Measurements from ENCODE around the gene HDAC4. TPM values are rescaled to one million over a fixed set of nuclear protein-coding genes. Genes with fewer than 3 reads are reported as not detected.

Gene HDAC4
- total RNA-seq, 1 donor from 2014 or later, result 44.7 TPM

DNA sequence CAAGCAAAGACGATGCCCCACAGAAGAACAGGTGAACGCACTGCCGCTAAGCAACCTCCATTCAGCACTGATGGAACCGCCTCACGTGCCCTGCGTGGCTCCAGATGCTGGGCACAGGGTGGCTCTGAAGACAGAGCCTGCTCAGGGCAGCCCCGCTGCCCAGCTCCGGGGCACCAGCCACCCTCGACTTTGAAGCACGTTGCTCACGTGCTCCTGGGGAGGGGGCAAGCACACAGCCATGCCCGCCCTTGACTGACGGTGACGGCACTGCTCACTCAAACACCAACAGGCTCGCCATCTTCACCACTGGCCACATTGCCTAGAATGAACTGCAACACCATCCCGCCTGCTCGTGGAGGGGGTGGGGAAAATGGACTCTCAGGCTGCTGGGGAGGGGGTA is 251.3 kb downstream of the HDAC4 start:
- intact Hi-C loops (cut with micrococcal nuclease), result loop anchor here (10.0 kb wide), 1 partner anchor 255 kb away; the partner anchor contains the start of gene HDAC4
- H3K9me3 Mint-ChIP-seq, result no peaks in the 10 kb centered on the region
- H3K36me3 Mint-ChIP-seq (ENCODE audit: low read depth), result peaks cover 56% of the 10 kb centered on the region

DNA sequence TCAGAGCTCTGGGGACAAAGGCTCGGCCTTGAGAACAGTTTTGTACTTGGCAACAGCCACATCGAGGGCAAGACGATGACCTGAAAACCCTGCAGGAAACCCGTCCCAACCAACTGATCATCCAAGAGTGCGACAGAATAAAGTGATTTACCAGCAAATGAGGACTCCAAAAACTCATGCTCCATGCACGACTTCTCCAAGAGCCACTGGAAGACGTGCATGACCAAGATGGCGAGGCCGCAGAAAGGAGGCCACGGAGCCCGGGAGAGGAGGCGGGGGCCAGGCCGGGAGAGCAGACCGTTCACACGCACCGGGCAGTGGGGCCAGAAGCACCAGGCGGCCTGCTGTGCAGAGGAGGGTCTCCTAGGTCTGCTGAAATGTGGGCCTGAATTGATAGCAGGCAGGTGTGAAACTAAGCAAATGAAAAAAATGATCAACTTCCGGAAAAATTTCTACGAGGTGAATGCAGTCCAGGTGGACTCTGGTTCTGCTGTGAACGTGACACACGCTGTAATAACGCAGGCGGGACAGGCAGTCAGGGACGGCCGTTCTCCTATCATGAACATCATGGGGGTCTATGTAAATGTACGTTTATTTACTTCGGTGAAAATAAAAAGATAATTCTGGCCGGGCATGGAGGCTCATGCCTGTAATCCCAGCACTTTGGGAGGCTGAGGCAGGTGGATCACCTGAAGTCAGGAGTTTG is 252.2 kb downstream of the HDAC4 start:
- no peak for DNase-seq
- intact Hi-C loops (cut with micrococcal nuclease), result loop anchor here (10.0 kb wide), 1 partner anchor 256 kb away; the partner anchor contains the start of gene HDAC4
- no peaks in the 10 kb centered on the region for H3K27me3 Mint-ChIP-seq

More for the DNA sequence above, 251.3 kb downstream of the HDAC4 start:
- no peak for DNase-seq
- Mint-ChIP-seq H3K4me3 (no peak overlapping the region), H3K4me1 (peaks cover 18% of the 10 kb centered on the region), H3K27ac (no peak overlapping the region), H3K27me3 (no peaks in the 10 kb centered on the region)

DNA sequence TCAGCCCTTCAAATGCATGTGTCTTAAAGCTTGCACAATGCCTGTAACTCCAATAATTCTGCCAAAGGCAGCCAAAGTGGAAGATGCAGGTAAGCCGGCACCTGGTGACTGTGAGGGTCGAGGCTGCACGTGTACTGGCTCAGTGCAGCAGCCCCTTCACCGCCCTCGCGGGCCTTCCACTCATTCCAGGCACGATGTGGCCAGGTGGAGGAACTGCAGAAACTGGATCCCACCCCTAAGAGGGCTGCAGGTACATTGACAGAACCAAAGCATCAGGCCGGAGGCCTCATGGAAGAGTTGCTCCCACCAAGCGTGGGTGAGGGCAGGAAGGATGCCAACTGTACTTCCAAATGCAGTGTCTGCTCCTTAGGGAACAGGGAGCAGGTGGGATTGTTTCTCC is 253.4 kb downstream of the HDAC4 start:
- H3K4me3 Mint-ChIP-seq, result no peak overlapping the region
- no peak for DNase-seq
- H3K4me1 Mint-ChIP-seq, result peaks cover 14% of the 10 kb centered on the region
- no peaks in the 10 kb centered on the region for H3K9me3 Mint-ChIP-seq
- intact Hi-C loops (cut with micrococcal nuclease), result loop anchor here (10.0 kb wide), 1 partner anchor 257 kb away; the partner anchor contains the start of gene HDAC4
- no peak overlapping the region for H3K27ac Mint-ChIP-seq
- no peaks in the 10 kb centered on the region for H3K27me3 Mint-ChIP-seq
- H3K36me3 Mint-ChIP-seq (ENCODE audit: low read depth), result peaks cover 50% of the 10 kb centered on the region

More for the DNA sequence above, 252.2 kb downstream of the HDAC4 start:
- Mint-ChIP-seq H3K4me3 (no peak overlapping the region), H3K36me3 (ENCODE audit: low read depth) (peaks cover 54% of the 10 kb centered on the region), H3K27ac (no peak overlapping the region), H3K4me1 (peaks cover 18% of the 10 kb centered on the region), H3K9me3 (no peaks in the 10 kb centered on the region)

DNA sequence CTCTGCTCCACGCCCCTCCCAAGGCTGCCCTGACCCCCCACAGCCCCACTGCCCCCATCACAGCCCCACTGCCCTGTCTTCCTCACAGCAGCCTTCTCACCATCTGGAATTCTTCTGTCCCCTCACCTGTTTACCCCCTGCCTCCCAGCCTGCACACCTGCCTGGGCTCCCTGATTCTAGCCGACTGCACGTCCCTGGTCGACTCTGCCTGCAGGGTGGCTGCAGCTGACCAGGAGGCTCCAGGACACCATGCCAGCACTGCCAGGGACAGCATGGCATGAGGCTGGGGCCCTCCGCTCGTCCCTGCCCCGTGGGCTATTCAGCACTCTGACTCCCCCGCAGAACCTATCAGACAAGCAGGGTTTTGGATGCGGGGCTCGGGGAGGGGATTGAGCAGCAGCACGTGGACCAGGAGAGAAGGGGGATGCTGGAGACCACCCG is 254.1 kb downstream of the HDAC4 start:
- H3K36me3 Mint-ChIP-seq (ENCODE audit: low read depth), result peaks cover 49% of the 10 kb centered on the region
- intact Hi-C loops (cut with micrococcal nuclease), result loop anchor here (10.0 kb wide), 1 partner anchor 258 kb away; the partner anchor contains the start of gene HDAC4
- DNase-seq, result no peak
- H3K9me3 Mint-ChIP-seq, result no peaks in the 10 kb centered on the region
- peaks cover 13% of the 10 kb centered on the region for H3K4me1 Mint-ChIP-seq
- no peak overlapping the region for H3K4me3 Mint-ChIP-seq
- H3K27ac Mint-ChIP-seq, result no peak overlapping the region
- H3K27me3 Mint-ChIP-seq, result no peaks in the 10 kb centered on the region

DNA sequence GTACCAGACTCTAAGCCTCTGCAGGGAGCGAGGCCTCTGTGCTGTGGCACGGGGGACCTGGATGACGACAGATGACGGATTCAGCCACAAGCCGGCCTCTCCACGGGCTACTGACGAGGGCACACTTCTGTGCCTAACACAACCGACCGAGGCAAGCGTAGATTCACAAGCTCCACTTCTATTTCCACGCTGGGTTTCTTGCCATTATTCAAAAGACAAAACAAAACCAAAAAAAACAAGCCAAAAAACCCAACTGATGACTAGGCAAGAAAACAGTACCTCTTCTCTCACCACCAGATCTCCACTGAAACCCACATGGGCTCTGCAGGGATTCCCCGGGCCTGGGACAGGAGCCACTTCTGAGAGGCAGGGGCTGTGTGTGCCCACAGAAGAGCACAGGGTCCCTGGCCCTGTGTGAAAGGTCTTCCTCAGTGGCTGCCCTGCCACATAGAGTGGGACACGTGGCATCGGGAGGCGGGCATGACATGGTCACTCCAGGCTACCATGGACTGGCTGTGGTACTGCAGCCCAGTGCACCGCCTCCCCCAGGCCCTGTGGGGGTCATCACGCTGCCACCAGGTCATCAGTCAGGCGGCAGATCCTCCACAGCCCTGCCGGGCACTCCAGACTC is 254.7 kb downstream of the HDAC4 start:
- Mint-ChIP-seq H3K4me3 (no peak overlapping the region), H3K4me1 (peaks cover 13% of the 10 kb centered on the region), H3K9me3 (no peaks in the 10 kb centered on the region), H3K27me3 (no peaks in the 10 kb centered on the region), H3K27ac (no peak overlapping the region), H3K36me3 (ENCODE audit: low read depth) (peaks cover 50% of the 10 kb centered on the region)
- intact Hi-C loops (cut with micrococcal nuclease), result loop anchor here (10.0 kb wide), 1 partner anchor 259 kb away; the partner anchor contains the start of gene HDAC4
- DNase-seq, result no peak

DNA sequence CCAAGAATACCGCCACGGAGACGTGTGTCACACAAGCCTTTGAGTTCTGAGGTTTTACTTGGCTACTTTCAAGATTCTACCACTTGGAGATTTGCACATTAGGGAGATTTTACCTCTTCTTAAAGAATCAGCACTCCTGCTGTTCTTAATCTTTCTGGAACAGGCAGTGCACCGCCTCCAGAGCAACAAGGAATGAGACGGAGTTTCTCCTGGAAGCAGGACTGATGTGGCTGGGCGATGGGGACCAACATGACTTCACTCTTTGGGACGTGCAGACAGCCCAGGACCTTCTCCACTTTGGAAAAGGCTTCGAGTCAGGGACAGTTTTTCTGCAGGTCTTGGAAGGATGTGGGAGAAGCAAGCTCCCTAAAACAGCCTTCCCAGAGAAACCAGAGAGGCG is 255.2 kb downstream of the HDAC4 start:
- Mint-ChIP-seq H3K27ac (no peak overlapping the region), H3K4me3 (no peak overlapping the region), H3K36me3 (ENCODE audit: low read depth) (peaks cover 45% of the 10 kb centered on the region), H3K4me1 (peaks cover 8% of the 10 kb centered on the region), H3K9me3 (no peaks in the 10 kb centered on the region), H3K27me3 (no peaks in the 10 kb centered on the region)
- intact Hi-C loops (cut with micrococcal nuclease), result loop anchor here (10.0 kb wide), 1 partner anchor 259 kb away; the partner anchor contains the start of gene HDAC4
- DNase-seq, result no peak

DNA sequence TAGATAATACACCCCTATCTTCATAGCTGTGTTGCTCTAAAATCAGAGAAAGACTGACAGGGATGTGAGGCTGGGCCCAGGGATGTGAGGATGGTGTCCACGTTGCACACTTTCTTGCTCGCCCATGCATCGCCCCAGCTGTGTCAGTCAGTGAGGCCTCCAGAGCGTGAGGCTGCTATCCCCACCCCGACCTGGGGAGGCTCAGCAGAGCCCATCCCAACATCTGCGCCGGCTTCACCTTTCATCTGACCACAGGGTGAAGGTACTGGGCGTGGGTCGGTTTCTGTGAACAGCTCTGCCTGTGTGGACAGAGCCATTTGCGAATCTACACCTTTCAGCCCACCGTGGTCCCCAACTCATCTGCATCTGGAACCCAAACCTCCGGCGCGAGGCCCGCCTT is 255.7 kb downstream of the HDAC4 start:
- intact Hi-C loops (cut with micrococcal nuclease), result loop anchor here (10.0 kb wide), 1 partner anchor 260 kb away; the partner anchor contains the start of gene HDAC4
- DNase-seq, result no peak
- peaks cover 5% of the 10 kb centered on the region for H3K4me1 Mint-ChIP-seq
- H3K36me3 Mint-ChIP-seq (ENCODE audit: low read depth), result peaks cover 41% of the 10 kb centered on the region
- H3K4me3 Mint-ChIP-seq, result no peak overlapping the region
- no peaks in the 10 kb centered on the region for H3K9me3 Mint-ChIP-seq
- no peak overlapping the region for H3K27ac Mint-ChIP-seq
- H3K27me3 Mint-ChIP-seq, result no peaks in the 10 kb centered on the region

DNA sequence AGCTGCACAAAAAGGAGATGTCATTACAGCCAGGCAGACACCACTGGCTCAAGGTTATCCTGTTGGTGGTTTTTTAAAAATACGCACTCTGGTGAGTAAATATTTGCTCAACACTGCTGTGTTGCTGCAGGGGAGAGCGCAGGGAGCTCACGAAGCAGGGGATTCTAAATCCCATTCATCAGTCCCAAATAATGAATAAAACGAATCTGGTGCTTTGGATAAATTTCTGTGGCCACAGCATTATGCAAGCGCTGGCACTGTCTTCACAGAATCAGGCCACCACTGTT is 256.2 kb downstream of the HDAC4 start:
- peaks cover 42% of the 10 kb centered on the region for H3K36me3 Mint-ChIP-seq (ENCODE audit: low read depth)
- DNase-seq, result no peak
- peaks cover 5% of the 10 kb centered on the region for H3K4me1 Mint-ChIP-seq
- intact Hi-C loops (cut with micrococcal nuclease), result loop anchor here (5.0 to 10.0 kb wide), 2 partner anchors 123 to 260 kb away; partner anchors contain the start of gene HDAC4
- H3K27me3 Mint-ChIP-seq, result no peaks in the 10 kb centered on the region
- no peak overlapping the region for H3K27ac Mint-ChIP-seq
- H3K9me3 Mint-ChIP-seq, result no peaks in the 10 kb centered on the region
- no peak overlapping the region for H3K4me3 Mint-ChIP-seq

DNA sequence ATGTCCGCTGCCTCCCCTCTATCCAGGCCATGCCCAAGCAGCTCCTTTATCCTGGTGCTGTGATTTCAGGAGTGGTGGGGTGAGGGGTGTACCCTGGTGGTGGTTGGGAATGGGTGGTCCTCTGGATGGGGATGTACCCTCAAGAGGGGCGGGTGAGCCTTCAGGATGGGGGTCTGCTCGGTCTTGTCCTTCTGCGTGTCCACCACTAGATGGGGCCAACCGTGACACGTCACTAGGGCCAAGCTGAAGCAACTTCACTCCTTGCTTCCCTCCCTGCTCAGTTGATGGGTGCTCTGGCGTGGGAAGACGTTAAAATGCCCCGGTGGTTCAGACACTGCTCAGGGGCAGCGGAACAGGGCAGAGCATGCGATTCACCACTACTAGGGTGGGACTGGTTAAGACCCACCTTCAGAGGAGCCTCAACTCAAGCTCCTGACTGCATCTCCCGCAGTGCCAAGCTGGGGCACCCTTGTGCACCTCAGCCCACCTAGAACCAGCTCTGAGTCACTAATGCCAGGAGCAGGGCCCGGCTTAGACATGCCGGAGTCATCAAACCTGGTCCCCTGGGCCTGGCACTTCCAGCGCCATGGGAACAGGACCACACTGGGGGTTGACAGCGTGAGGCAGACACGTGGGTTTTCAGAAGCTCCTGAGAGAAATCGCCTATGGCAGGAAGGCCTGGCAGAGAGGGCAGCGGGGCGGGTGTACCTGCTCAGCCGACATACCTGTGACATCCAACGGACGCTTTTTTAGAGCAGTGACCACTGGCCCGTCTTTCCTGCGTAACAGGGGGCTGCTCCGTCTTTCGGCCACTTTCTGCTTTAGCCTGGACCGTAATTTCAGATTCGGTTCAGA is 256.7 kb downstream of the HDAC4 start:
- intact Hi-C loops (cut with micrococcal nuclease), result loop anchor here (5.0 to 10.0 kb wide), 2 partner anchors 123 to 261 kb away; partner anchors contain the start of gene HDAC4
- Mint-ChIP-seq H3K9me3 (no peaks in the 10 kb centered on the region), H3K27me3 (no peaks in the 10 kb centered on the region), H3K4me3 (no peak overlapping the region), H3K27ac (no peak overlapping the region), H3K4me1 (peaks cover 5% of the 10 kb centered on the region), H3K36me3 (ENCODE audit: low read depth) (peaks cover 45% of the 10 kb centered on the region)
- peak; percentile 68 for DNase-seq

DNA sequence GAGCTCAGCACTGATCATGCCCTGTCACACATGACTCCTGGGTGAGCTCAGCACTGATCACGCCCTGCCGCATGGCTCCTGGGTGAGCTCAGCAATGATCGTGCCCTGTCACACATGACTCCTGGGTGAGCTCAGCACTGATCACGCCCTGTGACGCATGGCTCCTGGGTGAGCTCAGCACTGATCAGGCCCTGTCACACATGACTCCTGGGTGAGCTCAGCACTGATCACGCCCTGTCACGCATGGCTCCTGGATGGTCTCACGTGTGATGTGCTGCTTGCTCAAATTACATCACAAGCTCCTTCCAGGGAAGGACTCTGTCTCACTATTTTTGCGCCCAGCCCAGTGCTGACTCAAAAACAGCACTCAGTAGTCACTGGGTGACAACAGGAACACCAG is 258.0 kb downstream of the HDAC4 start:
- peaks cover 45% of the 10 kb centered on the region for H3K36me3 Mint-ChIP-seq (ENCODE audit: low read depth)
- H3K27ac Mint-ChIP-seq, result no peak overlapping the region
- H3K4me1 Mint-ChIP-seq, result peaks cover 5% of the 10 kb centered on the region
- H3K9me3 Mint-ChIP-seq, result no peaks in the 10 kb centered on the region
- H3K27me3 Mint-ChIP-seq, result no peaks in the 10 kb centered on the region
- H3K4me3 Mint-ChIP-seq, result no peak overlapping the region
- intact Hi-C loops (cut with micrococcal nuclease), result loop anchor here (5.0 to 10.0 kb wide), 2 partner anchors 124 to 262 kb away; partner anchors contain the start of gene HDAC4
- no peak for DNase-seq

DNA sequence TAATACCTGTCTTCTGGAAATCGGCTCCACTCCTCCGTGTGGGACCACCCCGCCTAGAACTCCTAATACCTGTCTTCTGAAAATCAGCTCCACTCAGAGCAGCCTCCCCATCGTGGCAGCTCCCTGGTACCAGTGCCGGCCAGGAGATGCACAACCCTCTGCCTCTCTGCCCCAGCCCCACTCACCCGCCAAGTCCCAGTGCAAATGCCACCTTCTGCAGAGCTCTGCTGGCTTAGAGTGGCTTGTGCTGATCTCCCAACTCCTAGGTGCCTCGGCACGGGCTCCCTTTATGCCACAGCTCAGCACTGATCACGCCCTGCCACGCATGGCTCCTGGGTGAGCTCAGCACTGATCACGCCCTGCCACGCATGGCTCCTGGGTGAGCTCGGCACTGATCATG is 258.5 kb downstream of the HDAC4 start:
- H3K27ac Mint-ChIP-seq, result no peak overlapping the region
- H3K36me3 Mint-ChIP-seq (ENCODE audit: low read depth), result peaks cover 48% of the 10 kb centered on the region
- DNase-seq, result no peak
- H3K4me3 Mint-ChIP-seq, result no peak overlapping the region
- peaks cover 5% of the 10 kb centered on the region for H3K4me1 Mint-ChIP-seq
- no peaks in the 10 kb centered on the region for H3K9me3 Mint-ChIP-seq
- intact Hi-C loops (cut with micrococcal nuclease), result loop anchor here (5.0 to 10.0 kb wide), 2 partner anchors 125 to 263 kb away; partner anchors contain the start of gene HDAC4
- H3K27me3 Mint-ChIP-seq, result no peaks in the 10 kb centered on the region

DNA sequence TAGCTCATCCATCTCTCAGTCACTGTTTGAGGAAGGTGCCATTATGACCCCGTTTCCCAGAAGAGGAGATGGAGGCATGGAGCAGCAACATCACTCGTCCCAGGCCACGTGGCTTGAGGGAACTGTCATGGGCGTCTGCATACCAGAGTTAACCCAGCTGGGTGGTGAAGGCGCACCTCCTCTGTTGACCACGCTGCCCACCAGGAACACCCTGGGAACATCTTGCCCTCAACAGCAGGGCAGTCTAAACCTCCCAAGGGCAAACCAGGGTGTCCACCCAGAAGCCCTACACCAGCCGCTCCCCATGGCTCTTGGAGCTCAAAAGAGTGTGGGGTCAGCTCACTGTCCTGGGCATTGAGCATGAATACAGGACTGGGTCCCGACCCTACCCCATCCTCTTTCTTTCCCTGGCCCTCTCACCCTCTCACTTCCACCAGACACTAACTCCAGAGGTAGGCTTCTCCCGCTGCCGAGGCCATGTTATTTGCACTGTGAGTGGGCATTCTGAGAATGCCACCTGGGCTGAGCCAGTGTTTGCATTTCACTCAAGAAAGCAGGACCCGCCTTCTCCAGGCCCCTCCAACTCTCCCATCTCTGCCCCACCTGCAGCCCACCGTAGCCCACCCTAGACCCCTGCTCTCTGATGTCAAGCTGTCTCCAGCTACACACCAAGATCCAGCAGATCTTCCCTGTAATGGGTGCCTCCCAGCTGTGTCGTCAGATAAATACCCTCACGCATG is 259.6 kb downstream of the HDAC4 start:
- H3K9me3 Mint-ChIP-seq, result no peaks in the 10 kb centered on the region
- H3K27me3 Mint-ChIP-seq, result no peaks in the 10 kb centered on the region
- intact Hi-C loops (cut with micrococcal nuclease), result loop anchor here (5.0 to 10.0 kb wide), 2 partner anchors 126 to 264 kb away; partner anchors contain the start of gene HDAC4
- H3K36me3 Mint-ChIP-seq (ENCODE audit: low read depth), result peaks cover 54% of the 10 kb centered on the region
- DNase-seq, result no peak
- H3K4me1 Mint-ChIP-seq, result peaks cover 4% of the 10 kb centered on the region
- H3K4me3 Mint-ChIP-seq, result no peak overlapping the region
- no peak overlapping the region for H3K27ac Mint-ChIP-seq
